Fibroblast of the conjunctiva (primary cell): Measurements from ENCODE around the gene AP1S3.
"Not testable (repeated sequence)": the region's sequence is repeated elsewhere in the genome, so short reads cannot be mapped to it uniquely, and the experiment has no call there.

ENCODE experiments used
- DNase-seq: peaks from one replicate; pipeline ENCODE4 v3.0.0-alpha.2; 2010; ENCODE audit warnings: low read depth

The AP1S3 gene

GRCh38 chr2:223853425-223853837 is 16.0 kb upstream of the AP1S3 start:
- no peak for DNase-seq

- DNase-seq = no peak
These were observed 15.0 kb upstream of the AP1S3 start for GRCh38 chr2:223852281-223852795.

- DNase-seq = no peak
These were observed 10.0 kb upstream of the AP1S3 start for GRCh38 chr2:223847410-223847809.

- DNase-seq = peak; percentile 18
These were observed 9.1 kb upstream of the AP1S3 start for GRCh38 chr2:223846515-223846914.

GRCh38 chr2:223841436-223842190 is 4.2 kb upstream of the AP1S3 start:
- DNase-seq = no peak

GRCh38 chr2:223835701-223836532 is 1.5 kb downstream of the AP1S3 start:
- no peak for DNase-seq

- DNase-seq = no peak
These were observed 3.0 kb downstream of the AP1S3 start for GRCh38 chr2:223834431-223834830.

- no peak for DNase-seq
These were observed 5.0 kb downstream of the AP1S3 start for GRCh38 chr2:223832241-223832903.

- DNase-seq = no peak
These were observed 8.3 kb downstream of the AP1S3 start for GRCh38 chr2:223829128-223829527.

GRCh38 chr2:223828314-223828713 is 9.1 kb downstream of the AP1S3 start:
- DNase-seq = no peak

- no peak for DNase-seq
These were observed 10.4 kb downstream of the AP1S3 start for GRCh38 chr2:223826995-223827394.

- no peak for DNase-seq
These were observed 13.1 kb downstream of the AP1S3 start for GRCh38 chr2:223824301-223824700.

GRCh38 chr2:223822818-223823217 is 14.6 kb downstream of the AP1S3 start:
- DNase-seq = no peak

GRCh38 chr2:223820549-223820948 is 16.8 kb downstream of the AP1S3 start:
- no peak for DNase-seq

GRCh38 chr2:223819891-223820290 is 17.5 kb downstream of the AP1S3 start:
- no peak for DNase-seq

- no peak for DNase-seq
These were observed 21.4 kb downstream of the AP1S3 start for GRCh38 chr2:223815884-223816570.

GRCh38 chr2:223815186-223815883 is 22.0 kb downstream of the AP1S3 start:
- peak; percentile 91 for DNase-seq

- not testable (repeated sequence) for DNase-seq
These were observed 22.6 kb downstream of the AP1S3 start for GRCh38 chr2:223814764-223815163.

- no peak for DNase-seq
These were observed 24.1 kb downstream of the AP1S3 start for GRCh38 chr2:223813329-223813728.

GRCh38 chr2:223811757-223812156 is 25.6 kb downstream of the AP1S3 start:
- peak; percentile 31 for DNase-seq

GRCh38 chr2:223805008-223805407 is 32.4 kb downstream of the AP1S3 start:
- DNase-seq = no peak
